Measurements from ENCODE around the gene STRN.
"Not testable (repeated sequence)": the region's sequence is repeated elsewhere in the genome, so short reads cannot be mapped to it uniquely, and the experiment has no call there.

STRN gene, protein sequence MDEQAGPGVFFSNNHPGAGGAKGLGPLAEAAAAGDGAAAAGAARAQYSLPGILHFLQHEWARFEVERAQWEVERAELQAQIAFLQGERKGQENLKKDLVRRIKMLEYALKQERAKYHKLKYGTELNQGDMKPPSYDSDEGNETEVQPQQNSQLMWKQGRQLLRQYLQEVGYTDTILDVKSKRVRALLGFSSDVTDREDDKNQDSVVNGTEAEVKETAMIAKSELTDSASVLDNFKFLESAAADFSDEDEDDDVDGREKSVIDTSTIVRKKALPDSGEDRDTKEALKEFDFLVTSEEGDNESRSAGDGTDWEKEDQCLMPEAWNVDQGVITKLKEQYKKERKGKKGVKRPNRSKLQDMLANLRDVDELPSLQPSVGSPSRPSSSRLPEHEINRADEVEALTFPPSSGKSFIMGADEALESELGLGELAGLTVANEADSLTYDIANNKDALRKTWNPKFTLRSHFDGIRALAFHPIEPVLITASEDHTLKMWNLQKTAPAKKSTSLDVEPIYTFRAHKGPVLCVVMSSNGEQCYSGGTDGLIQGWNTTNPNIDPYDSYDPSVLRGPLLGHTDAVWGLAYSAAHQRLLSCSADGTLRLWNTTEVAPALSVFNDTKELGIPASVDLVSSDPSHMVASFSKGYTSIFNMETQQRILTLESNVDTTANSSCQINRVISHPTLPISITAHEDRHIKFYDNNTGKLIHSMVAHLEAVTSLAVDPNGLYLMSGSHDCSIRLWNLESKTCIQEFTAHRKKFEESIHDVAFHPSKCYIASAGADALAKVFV

GRCh38 chr2:36966370-36967235 is at the start of gene STRN:
Gene STRN (minus strand): TSS chr2:36966536. CDS start chr2:36966463, 73 bp downstream.
- DNase-seq, result peak; percentile 96

GRCh38 chr2:37013315-37013641 is 46.9 kb upstream of the STRN start:
- no peak for DNase-seq

- no peak for DNase-seq
Measured at GRCh38 chr2:37011130-37011529, 44.8 kb upstream of the STRN start.

DNA sequence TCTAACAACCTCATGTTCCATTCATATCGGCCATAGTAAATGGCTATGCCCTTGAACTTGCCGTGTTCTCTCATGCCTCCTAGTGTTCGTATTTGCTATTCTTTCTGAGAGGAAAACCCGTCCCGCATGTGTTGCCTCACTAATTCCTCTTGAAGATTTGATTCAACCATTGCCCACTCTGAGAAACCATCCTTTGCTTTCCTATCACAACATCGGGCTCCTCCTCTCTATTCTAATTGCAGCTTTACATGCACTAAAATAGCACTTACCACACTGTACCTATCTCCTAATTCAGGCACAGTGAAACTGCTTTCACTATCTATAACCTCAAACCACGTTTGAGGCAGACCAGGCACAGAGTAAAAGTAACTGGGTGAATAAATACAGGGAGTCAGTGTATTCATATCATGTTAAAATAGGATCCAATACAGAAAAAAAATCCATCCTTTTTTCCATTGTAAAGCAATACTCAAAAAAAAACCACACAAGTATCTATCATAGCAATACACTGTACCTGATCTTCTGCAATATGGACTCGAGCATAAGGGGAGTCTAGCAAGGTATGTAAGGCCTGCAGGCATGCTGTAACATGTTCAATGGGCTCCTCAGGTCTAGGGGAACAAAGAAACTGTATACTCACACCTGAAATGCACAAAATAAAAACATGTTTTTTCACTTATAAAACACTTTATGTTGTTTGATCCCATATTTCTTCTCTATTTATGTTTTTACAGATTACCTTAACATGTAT is 39.0 kb upstream of the STRN start:
- peak; percentile 21 for DNase-seq

DNA sequence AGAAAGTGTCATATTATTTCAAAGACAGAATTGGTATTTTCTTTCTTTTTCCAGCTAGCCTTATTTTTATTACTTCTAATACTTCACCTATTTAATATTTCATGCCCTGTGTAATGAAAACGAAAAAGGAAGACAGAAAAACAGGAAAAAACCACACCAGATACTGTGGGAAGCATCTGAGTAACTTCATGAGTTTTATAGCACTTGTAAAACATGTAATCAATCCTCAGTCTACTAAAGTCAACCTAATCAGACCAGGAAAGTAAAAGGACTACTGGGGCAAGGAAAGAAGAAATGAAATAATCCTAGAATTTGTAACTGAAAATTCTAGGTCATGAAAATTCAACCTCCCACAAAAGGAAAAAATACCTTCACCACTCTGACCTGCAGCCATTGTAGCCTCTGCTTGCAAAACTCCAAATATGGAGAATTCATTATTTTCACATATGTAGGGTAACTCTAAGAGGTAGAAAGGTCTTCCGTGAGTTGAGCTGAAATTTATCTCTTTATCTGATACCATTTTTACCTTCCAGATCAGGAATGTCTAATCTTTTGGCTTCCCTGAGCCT is 34.7 kb upstream of the STRN start:
- no peak for DNase-seq

DNA sequence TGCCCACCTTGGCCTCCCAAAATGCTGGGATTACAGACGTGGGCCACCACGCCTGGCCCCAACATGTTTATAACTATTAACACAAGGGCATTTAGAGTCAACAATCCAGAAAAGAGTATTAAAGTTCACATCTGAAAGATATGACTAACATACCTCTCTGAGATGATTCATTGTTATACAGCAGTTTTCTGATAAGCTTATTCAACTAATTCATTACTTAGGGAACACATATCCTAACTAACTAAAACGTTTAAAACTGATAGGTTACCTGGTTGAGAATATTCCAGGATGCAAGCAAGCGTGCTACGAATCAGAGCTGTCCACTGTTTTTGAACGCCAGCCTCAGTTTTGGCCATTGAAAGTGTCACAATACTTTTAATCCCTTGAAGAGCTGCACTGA is 34.0 kb upstream of the STRN start:
- DNase-seq, result no peak

DNA sequence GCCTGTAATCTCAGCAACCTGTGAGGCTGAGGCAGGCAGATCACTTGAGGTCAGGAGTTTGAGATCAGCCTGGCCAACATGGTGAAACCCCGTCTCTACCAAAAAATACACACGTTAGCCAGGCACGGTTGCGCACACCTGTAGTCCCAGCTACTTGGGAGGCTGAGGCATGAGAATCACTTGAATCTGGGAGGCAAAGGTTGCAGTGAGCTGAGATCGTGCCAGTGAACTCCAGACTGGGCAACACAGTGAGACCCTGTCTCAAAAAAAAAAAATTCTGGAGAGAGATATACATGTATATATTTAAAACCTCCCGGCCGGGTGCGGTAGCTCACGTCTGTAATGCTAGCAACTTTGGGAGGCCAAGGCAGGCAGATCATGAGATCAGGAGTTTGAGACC is 33.1 kb upstream of the STRN start:
- DNase-seq, result not testable (repeated sequence)

GRCh38 chr2:36993841-36994620 is 27.7 kb upstream of the STRN start:
- DNase-seq, result no peak

DNA sequence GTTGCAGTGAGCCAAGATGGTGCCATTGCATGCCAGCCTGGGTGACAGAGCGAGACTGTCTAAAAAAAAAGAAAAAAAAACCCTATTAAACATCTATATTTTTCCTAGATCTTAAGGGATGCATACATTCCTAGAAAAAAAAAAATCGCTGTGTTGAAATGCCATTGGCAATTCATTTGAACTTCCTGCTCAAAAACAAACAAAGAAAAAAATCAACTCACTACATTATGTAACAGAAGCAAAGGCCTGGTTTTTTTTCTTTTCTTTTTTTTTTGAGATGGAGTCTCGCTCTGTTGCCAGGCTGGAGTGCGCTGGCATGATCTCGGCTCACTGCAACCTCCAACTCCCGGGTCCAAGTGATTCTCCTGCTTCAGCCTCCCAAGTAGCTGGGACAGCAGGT is 21.7 kb upstream of the STRN start:
- DNase-seq, result no peak

DNA sequence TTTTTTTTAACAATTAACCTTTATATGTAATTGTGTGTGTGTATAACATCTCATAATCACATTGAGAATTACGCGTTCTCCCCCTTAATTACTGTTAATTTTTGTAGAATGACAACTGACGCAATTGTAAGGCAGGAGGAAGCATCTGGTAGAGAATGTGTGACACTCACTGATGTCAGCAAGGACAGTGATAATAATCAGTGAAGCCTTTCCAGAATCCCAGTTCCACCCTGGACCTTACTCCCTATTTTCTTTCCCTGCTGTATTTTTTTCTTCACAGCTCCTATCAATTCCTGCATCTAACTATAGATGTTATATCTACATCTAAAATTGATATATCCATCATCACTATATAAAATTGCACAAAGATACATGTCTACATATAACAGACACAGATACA is 16.1 kb upstream of the STRN start:
- no peak for DNase-seq

GRCh38 chr2:36981911-36982310 is 15.6 kb upstream of the STRN start:
- DNase-seq, result no peak

GRCh38 chr2:36979007-36979406 is 12.7 kb upstream of the STRN start:
- DNase-seq, result not testable (repeated sequence)

- no peak for DNase-seq
Measured at GRCh38 chr2:36976065-36976464, 9.7 kb upstream of the STRN start.

GRCh38 chr2:36975306-36975705 is 9.0 kb upstream of the STRN start:
- no peak for DNase-seq

DNA sequence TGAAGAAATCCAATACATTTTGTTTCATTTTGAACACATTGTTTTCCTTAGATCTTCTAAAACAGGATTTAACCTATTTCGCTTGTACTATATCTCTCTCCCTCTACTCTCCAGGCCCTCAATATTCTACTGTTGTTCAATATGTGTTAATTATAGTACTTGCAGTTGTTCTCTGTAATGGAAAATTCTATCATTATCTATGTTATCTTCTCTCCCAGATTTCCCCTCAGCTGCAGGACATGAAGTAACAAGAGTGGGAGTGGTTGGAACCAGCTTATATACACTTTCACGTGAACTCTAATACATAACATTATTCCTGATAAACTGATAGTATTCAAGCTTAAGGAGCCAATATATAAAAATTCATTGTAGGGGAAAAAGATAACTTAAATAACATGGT is 7.0 kb upstream of the STRN start:
- DNase-seq, result no peak

GRCh38 chr2:36971990-36972389 is 5.7 kb upstream of the STRN start:
- no peak for DNase-seq

DNA sequence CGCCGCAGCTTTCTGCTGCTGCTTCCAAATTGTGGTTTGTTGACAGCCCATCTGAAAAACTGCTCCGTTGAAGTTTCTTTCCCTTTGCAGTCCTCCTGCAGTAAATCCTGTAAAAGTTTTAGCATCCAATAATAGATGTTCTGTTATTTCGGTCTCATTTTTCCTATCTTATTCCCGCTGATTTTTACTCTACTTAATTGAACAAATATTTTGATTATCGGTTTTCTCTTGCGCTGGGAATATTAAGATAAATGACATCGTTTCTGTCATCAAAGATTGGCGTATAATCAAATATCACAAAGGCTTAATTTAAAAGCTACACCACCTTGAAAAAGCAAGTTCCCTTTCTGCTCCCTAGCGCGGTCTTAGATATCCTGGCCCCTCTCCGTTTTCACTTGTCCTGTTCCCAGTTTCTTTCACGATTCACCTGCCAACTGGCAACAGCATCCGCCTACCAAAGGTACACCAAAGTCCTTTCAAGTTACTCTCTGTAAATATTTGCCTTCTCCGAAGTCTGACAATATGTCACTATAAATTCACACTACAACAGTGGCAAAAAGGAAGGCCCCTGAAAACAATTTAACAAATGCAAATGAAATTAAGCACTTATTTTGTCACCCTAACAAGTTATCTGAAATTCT is 1.0 kb upstream of the STRN start:
- no peak for DNase-seq

GRCh38 chr2:36965751-36966369 is 476 bp downstream of the STRN start:
- peak; percentile 11 for DNase-seq

GRCh38 chr2:36965206-36965605 is 1.1 kb downstream of the STRN start:
- peak; percentile 4 for DNase-seq

DNA sequence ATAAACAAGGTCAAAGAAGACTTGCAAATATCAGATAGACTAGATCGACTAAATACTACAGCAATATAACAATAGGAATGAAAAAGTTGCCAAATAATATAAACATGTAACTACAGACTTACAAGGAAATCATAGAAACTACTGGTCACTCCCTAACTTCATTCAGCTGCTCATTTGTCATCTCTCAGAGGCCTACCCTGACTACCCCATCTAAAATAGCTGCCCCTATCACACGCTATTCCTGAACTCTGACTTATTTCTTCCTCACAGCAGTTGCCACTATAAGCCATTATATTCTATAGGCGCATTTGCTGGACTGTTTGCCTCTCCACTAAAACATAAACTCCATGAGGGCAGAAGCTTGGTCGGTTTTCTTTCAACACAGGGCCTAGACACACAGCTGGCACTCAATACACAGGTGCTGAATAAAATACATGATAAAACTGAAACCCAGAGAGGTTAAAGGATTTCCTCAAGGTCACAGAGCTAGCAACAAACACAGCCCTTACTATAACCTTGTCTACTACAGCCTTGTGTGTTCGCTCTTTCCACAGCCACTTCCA is 1.8 kb downstream of the STRN start:
- no peak for DNase-seq

Data from fibroblast of upper back skin (primary cell).